GM06990 (cell line): ENCODE data around the gene TLR3.

Experiments used
- DNase-seq: peaks from one replicate; pipeline ENCODE4 v3.0.0-alpha.2; 2011; ENCODE audit not compliant: insufficient read length; ENCODE audit errors: extremely low read depth
- H3K27me3 ChIP-seq: replicated peaks from 2 replicates; pipeline ENCODE4 v1.6.0; 2011; ENCODE audit warnings: low read length; ENCODE audit not compliant: control insufficient read depth, insufficient read depth
- H3K36me3 ChIP-seq: 2 replicates; pipeline ENCODE4 v1.5.1; 2011; ENCODE audit warnings: low read length; ENCODE audit not compliant: control insufficient read depth, insufficient read depth
- H3K4me3 ChIP-seq: replicated peaks from 2 replicates; pipeline ENCODE4 v1.5.1; 2011; ENCODE audit warnings: low read depth, mild to moderate bottlenecking, control low read depth, low read length
- TF ChIP-seq, protein P1 (sequence below): IDR thresholded peaks from 2 replicates; pipeline ENCODE4 v1.5.1; 2011; ENCODE audit warnings: low read length, control low read depth, mild to moderate bottlenecking, inconsistent platforms; ENCODE audit not compliant: insufficient read depth, poor library complexity, severe bottlenecking

The TLR3 gene

DNA sequence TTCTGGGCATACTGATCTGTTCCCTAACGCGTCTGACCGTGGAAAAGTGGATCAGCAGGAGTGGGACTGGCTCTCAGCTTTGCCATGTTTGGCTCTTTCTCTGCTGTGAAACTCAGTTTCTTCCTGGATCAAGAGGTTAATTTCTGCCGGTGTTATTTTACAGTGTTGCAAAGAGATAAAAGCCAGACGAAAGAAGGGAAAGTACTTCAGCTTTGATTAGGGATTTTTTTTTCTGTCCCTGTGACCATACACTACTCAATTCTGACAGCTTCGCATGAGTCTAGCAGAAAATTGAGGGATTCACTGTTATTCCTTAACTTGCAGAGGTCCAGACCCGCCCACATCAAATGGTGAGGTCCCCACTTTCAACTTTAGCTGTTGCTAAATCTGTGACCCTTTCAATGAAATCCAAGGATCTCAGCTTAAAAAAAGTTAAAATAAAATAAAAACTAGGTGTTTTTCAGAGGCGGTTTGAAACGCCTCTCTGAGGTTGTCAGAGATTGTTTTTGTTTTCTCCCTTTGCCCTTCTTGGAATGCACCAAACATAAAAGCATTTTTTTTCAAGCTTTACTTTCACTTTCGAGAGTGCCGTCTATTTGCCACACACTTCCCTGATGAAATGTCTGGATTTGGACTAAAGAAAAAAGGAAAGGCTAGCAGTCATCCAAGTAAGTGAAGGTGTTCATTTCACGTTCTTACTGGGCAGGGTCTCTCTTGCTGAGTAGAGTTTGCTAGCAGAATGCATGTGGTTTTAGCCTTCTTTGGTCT, at the start of gene TLR3:
TLR3 (plus strand) TSS at position 576 of the 768 bp plus-strand sequence. CDS start 7,464 bp downstream, outside the sequence.
- Histone ChIP-seq H3K36me3 (no peaks in the 10 kb centered on the region), H3K4me3 (peak within 1 kb of the TSS; percentile 47), H3K27me3 (no peaks in the 10 kb centered on the region)
- TF ChIP-seq, protein P1, sequence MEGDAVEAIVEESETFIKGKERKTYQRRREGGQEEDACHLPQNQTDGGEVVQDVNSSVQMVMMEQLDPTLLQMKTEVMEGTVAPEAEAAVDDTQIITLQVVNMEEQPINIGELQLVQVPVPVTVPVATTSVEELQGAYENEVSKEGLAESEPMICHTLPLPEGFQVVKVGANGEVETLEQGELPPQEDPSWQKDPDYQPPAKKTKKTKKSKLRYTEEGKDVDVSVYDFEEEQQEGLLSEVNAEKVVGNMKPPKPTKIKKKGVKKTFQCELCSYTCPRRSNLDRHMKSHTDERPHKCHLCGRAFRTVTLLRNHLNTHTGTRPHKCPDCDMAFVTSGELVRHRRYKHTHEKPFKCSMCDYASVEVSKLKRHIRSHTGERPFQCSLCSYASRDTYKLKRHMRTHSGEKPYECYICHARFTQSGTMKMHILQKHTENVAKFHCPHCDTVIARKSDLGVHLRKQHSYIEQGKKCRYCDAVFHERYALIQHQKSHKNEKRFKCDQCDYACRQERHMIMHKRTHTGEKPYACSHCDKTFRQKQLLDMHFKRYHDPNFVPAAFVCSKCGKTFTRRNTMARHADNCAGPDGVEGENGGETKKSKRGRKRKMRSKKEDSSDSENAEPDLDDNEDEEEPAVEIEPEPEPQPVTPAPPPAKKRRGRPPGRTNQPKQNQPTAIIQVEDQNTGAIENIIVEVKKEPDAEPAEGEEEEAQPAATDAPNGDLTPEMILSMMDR: no peak
- no peak for DNase-seq

DNA sequence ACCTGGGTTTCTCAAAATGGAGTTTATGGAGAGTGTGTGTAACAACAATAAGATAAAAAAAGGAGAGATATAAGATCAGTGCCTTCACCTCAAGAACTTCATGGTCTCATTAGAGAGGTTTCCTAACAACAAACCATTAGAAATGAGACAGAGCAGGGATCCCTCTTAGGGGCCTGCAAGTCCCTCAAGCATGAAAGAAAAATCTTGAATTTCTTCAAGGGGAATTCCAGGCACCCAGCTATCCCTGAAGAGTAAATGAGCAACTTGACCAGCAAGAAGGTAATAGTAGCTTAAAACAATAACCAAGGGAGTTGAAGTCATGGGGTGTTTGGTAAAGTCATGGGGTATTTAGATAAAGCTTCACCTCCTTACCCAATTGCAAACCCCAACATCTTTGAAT, 49.7 kb upstream of the TLR3 start:
- no peak overlapping the region for H3K4me3 ChIP-seq
- H3K36me3 ChIP-seq: no peaks in the 10 kb centered on the region
- TF ChIP-seq, protein P1: no peak
- H3K27me3 ChIP-seq: no peaks in the 10 kb centered on the region
- DNase-seq: no peak

DNA sequence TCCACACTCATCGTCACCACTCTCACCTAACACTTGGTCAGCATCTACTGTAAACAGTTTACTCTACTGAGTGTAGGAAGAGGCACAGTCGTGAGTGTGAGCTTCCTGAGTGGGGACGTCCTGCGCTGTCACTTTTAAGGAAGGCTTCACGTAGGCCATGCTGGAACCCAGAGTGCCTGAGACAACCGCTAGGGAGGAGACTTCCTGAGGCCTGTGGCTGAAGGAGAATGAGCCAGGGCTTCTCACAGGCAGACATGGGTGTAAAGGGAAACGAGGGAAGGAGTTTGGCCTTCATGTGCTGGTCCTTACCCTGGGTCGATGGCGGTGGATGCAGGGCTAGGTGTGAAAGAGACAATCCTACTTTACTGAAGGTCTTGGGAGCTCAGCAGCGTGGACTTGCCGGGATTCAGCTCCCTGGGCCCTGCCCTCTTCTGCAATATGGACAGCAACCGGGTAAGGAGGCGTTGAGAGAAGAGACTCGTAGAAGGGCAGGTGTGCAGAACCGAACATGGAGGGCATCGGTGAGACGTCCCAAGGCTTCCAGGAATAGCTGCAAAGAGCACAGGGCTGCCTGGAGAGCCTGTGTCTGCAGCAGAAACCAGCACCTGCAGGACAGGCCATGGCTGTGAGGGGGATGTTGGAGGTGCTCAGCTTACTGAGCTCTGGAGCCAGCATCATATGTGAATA, 48.7 kb upstream of the TLR3 start:
- TF ChIP-seq, protein P1: no peak
- no peak for DNase-seq
- no peaks in the 10 kb centered on the region for H3K27me3 ChIP-seq
- no peaks in the 10 kb centered on the region for H3K36me3 ChIP-seq
- no peak overlapping the region for H3K4me3 ChIP-seq

DNA sequence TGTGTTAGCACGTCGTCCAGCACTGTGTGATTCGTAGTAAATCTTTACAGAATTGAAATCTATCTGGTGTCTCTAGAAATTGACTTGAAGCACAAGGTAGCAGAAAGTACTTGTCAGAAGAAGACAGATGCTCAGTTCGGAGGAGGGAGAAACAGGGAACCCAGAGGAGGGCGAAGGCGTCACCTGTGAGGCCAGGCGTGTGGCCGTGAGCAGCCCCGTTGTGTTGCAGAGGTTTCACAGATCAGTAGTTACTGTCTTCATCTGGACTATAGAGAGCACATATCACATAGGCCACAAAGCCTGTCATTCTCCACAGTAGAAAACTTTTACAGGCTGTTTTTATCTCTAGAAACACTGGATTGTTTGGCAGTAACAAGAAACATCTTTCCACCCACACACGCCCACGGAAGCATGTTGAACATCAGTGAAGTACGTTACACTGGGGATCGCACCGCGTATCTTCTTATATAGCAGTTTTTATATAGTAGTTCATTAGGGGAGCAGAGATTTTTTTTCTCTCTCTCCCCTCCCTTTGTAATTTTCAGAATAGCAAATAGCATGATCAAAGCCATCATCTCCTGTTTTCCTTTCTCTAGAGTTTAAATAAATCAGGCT, 48.1 kb upstream of the TLR3 start:
- TF ChIP-seq, protein P1: no peak
- Histone ChIP-seq H3K36me3 (no peaks in the 10 kb centered on the region), H3K4me3 (no peak overlapping the region), H3K27me3 (no peaks in the 10 kb centered on the region)
- no peak for DNase-seq

DNA sequence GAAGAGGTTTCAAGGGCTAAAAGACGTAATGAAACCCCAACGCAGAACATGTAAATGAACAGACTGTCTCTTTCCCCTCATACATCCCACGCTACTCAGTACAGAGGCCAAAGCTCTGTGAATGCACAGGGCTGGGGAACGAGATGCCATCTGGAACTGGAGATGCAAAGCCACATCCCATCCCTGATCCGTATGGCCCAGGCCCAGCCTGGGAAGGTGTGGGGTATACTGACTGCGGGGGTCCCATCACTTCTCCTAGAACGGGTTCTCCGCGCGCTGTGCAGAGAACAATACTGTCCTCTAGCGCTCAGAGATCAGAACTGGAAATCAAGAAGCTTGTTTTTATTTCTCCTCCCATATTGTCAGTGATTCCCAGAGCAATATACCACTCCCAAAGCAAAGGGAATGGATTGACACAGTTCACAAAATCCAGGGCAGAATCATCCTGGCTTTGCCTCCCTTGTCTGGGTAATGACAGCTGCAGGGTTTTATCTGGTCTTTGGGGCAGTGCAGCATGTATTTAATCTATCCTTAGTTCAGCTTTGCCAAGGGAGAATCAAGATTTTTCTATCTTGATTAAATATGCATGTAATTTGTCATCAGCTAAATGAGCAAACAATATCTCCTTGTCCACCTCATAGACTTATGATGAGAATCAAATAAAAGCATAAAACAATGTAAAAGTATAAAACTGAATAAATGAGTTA, 47.3 kb upstream of the TLR3 start:
- Histone ChIP-seq H3K27me3 (no peaks in the 10 kb centered on the region), H3K4me3 (no peak overlapping the region), H3K36me3 (no peaks in the 10 kb centered on the region)
- TF ChIP-seq, protein P1: peak; percentile 87
- DNase-seq: no peak
